Measurements from ENCODE around the gene TMEM120A.
"Not testable (repeated sequence)": the region's sequence is repeated elsewhere in the genome, so short reads cannot be mapped to it uniquely, and the experiment has no call there.

Gene TMEM120A

DNA sequence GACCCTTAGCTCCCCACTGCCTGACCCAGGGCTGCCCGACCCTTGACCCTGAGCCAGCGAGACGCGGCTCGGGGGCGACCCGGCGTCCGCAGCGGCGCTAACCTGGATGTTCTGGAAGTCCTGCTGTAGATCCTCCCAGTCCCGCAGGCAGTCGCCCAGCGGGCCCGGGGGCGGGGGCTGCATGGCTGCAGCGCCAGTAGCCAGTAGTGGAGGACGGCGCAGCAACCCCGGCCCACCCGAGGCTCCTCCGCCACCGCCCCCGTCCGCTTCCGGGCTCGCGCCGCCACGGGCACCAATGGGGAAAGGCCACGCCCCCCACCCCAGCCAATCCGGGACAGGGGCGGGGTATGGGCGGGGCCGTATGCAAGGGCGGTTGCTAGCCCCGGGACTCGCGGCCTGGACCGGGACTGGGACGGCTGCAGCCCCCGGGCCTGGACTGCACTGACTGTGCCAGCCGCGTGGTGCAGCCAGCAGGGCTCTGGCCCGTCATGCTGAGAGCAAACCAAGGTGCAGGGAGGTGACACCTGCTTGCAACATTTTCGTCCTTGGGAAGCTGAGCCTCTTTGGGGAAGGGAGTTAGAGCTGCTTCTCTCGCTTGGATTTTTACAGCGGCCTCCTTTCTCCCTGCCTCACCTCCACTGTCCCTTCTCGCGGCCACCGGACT, at the start of gene TMEM120A:
Gene TMEM120A (minus strand): TSS at position 208 of the 664 bp plus-strand sequence. CDS start 25 bp downstream, at position 183.
- peak; percentile 89 for DNase-seq (ENCODE audit: low spot score)

DNA sequence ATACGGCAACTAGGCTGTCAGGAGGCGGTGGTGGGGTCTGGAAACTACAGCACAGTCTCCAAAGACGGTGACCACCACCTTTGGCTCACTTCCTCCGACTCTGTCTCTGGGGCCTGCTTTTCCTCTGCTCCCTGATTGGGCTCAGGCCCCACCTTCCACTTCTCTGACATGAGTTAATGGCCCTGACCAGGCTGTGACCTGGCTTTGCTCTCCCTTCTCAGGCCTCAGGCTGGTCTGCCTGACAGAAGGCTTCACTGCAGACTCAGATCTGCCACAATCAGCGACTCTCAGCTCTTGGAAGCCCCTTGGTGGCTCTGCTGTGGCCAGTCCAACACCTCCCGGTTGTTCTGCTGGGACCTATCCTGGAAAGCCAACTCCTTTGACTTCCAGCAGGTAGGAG, 45.7 kb upstream of the TMEM120A start:
- DNase-seq (ENCODE audit: low spot score), result no peak

GRCh38 chr7:76037310-76037709, 42.9 kb upstream of the TMEM120A start:
- DNase-seq (ENCODE audit: low spot score), result no peak

DNA sequence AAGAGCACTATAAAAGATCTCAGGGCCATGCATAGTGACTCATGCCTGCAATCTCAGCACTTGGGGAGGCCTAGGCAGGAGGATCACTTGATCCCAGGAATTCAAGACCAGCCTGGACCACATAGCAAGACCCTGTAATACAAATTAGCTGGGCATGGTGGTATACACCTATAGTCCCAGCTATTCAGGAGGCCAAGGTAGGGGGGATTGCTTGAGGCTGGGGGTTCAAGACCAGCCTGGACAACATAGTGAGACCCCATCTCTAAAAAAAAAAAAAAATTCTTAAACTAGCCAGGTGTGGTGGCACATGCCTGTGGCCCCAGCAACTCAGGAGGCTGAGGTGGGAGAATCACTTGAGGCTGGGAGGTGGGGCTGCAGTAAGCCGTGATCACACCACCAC, 37.6 kb upstream of the TMEM120A start:
- no peak for DNase-seq (ENCODE audit: low spot score)

GRCh38 chr7:76029682-76030081, 35.3 kb upstream of the TMEM120A start:
- DNase-seq (ENCODE audit: low spot score), result not testable (repeated sequence)

- DNase-seq (ENCODE audit: low spot score), result no peak
Measured at GRCh38 chr7:76023002-76023401, 28.6 kb upstream of the TMEM120A start.

DNA sequence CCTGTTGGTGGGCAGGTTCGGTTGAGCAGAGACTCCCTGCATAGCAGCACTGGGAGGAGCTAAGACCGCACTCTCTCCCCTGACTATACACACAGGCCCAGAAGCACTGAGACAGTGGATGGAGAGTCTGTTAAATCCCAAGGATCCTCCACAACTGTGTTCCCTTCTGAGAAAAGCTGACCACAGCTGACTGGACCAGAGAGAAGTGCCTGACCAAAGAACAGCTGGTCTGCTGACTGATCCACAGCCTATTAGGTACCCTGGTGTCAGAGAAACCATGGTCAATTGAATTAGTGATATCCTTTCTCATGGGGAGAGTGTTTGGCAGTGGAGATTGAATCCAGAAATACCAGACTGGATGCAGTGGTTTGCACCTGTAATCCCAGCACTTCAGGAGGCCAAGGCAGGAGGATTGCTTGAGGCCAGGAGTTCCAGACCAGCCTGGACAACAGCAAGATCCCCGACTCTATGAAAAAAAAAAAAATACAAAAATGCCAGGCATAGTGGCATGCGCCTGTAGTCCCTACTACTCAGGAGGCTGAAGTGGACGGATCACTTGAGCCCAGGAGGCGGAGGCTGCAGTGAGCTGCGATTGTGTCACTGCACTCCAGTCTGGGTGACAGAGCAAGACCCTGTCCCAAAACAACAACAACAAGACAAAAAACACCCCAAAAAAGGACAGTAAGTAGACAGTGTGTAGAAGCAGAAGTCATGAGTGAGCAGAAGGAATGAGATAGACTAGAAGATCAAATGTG, 27.8 kb upstream of the TMEM120A start:
- no peak for DNase-seq (ENCODE audit: low spot score)

- DNase-seq (ENCODE audit: low spot score), result peak; percentile 83
Measured at GRCh38 chr7:76020031-76020714, 25.8 kb upstream of the TMEM120A start.

DNA sequence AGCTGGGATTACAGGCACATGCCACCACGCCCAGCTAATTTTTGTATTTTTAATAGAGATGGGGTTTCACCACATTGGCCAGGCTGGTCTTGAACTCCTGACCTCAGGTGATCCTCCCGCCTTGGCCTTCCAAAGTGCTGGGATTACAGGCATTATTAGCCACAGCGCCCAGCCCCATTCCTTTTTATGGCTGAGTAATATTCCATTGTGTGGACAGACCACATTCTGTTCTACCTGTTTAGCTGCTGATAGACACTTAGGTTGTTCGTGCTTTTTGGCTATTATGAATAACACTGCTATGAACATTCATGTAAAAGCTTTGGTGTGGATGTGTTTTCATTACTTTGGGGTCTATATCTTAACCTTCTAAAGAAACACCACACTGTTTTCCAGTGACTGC, 24.1 kb upstream of the TMEM120A start:
- DNase-seq (ENCODE audit: low spot score), result not testable (repeated sequence)

- no peak for DNase-seq (ENCODE audit: low spot score)
Measured at GRCh38 chr7:76016191-76016947, 22.0 kb upstream of the TMEM120A start.

- DNase-seq (ENCODE audit: low spot score), result no peak
Measured at GRCh38 chr7:76011442-76011861, 17.1 kb upstream of the TMEM120A start.

DNA sequence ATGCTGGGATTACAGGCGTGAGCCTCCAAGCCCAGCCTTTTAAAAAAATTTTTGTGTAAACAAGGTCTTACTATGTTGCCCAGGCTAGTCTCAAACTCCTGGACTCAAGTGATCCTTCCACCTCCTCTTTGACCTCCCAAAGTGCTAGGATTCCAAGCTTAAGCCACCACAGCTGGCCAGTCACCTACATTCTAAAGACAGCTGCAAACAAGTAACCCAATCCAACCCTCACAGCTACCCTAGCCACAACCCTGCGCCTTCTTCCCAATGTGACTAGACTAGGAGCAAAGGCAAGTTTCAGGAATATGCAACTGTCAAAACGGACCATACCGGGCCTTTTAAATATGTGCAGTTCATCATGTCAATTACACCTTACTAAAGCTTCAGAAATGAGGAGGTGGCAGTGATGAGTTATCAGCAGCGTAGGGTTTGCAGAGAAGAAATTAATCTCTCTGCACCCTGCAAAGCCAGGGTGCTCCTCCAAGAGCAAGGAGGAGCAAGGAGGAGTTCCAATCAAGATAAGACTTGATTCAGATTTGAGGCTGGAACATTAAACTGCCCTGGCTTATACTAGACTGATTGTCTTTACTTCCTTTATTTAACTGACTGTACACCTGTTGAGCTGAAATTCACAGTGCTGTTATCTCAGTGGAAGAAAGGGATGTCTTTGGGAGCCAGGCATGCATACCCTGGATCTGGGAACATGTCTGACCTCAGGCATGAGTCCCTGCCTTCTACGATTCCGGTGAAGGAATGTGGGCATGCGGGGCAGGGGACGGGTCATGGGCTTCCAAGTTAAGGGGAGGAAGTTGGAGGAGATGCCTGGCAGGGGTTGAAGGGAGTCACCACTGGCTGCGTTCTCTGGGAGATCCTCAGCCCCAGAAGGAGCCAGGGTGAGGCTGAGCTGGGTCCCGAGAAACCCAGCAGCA, 15.5 kb upstream of the TMEM120A start:
- DNase-seq (ENCODE audit: low spot score), result no peak

DNA sequence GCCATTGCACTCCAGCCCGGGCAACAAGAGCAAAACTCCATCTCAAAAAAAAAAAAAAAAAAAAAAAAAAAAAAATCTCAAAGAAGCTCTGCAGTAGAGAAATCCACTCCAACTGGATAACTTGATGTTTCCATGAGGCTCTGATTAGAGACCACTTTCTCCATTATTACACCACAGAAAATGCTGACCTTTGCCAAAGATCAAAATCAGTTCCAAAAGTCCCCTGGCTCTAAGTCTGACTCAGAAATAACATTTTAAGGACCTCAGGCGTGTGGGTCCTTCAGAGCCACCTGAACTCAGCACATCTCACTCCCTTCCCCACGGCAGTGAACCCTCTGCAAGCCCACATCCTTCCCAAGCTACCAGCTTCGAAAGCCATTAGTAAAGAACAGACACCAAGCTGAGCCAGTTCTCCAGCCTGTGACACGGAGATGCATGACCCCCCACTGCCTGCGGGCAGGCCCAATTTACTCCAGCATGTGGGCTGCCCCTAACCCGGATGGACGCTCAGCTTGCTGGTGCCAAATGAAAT, 13.8 kb upstream of the TMEM120A start:
- no peak for DNase-seq (ENCODE audit: low spot score)

GRCh38 chr7:76005004-76005403, 10.6 kb upstream of the TMEM120A start:
- DNase-seq (ENCODE audit: low spot score), result not testable (repeated sequence)

DNA sequence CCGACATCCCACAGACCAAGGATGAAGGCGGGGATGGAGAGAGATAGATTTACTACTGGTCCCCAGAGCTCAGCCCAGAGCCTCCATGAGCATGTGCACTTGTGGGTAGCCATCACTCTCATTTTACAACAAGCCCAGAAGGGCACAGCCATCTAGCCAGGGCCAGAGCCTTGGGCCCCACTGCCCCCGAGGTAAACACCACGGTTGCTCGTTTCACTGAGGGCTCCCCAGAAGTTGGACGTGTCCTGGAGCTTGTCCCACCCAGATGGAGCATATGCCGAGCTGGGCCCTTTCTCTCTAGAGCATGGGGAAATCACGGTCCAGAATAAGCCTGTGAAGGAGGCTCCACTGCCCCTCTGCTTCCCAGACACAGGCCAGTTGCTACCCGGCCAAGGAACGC, 9.0 kb upstream of the TMEM120A start:
- no peak for DNase-seq (ENCODE audit: low spot score)

GRCh38 chr7:76002822-76003221, 8.4 kb upstream of the TMEM120A start:
- DNase-seq (ENCODE audit: low spot score), result no peak

DNA sequence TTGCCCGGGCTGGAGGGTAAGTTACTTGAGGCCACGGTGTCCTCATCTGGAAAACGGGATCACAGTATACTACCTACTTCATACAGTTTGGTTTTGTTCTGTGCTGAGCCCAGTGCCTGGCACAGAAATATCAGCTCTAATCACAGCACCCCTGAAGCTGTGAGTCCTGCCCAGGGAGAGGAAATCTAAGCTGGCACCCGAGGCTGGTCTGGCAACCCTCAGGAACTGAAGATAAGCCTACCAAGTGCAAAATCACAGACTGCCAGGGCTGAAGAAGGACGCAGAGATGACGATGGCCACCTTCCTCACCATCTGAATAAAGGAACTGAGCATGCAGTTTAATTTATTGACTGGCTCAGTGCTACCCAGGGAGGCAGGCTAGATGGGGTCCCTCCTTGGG, 7.7 kb upstream of the TMEM120A start:
- no peak for DNase-seq (ENCODE audit: low spot score)

DNA sequence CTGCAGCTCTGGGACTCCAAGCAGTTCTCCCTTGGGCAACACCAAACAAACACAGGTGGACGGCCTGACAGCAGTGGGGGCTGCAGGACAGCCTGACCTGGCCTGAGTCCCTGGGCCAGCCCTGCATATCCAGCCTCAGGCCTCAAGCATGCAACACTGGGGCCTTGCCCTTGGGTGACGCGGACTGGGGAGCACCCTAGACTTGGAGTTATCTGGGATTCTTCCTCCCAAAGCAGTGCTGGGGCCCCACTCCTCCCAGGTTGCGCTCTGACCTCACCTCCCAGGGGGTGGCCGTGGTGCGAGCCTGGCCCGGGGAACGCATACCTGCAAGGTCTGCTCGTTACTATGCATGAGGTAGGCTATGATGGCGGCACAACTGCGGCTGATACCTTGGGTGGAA, 6.2 kb upstream of the TMEM120A start:
- DNase-seq (ENCODE audit: low spot score), result no peak

DNA sequence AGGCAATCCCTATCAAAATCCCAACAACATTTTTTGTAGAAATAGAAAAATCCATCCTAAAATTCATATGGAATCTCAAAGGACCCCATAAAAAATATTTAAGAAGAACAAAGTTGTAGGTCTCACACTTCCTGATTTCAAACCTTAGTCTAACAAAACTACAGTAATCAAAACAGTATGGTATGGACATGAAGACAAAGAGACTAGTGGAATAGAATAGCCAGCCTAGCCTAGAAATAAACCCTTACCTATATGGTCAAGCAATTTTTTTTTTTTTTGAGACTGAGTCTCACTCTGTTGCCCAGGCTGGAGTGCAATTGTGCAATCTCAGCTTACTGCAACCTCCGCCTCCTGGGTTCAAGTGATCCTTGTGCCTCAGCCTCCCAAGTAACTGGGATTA, 3.6 kb upstream of the TMEM120A start:
- no peak for DNase-seq (ENCODE audit: low spot score)

GRCh38 chr7:75996476-75996875, 2.1 kb upstream of the TMEM120A start:
- no peak for DNase-seq (ENCODE audit: low spot score)

GRCh38 chr7:75995996-75996395, 1.6 kb upstream of the TMEM120A start:
- no peak for DNase-seq (ENCODE audit: low spot score)

Measured in hematopoietic multipotent progenitor cell treated with erythropoietin and hydrocortisone succinate and interleukin-3 and kit ligand, for 17 days (in vitro differentiated cells).